Panc1 (cell line): Measurements from ENCODE around the gene ACSBG1.

Experiments used
- POLR2AphosphoS5 ChIP-seq: IDR thresholded peaks from 2 replicates; pipeline ENCODE4 v1.6.1; 2012; ENCODE audit warnings: mild to moderate bottlenecking, low read depth, low read length, moderate library complexity
- SIN3A ChIP-seq: IDR thresholded peaks from 2 replicates; pipeline ENCODE4 v1.6.1; 2012; ENCODE audit warnings: low read depth, mild to moderate bottlenecking, low read length, moderate library complexity, borderline replicate concordance; ENCODE audit not compliant: insufficient read depth
- TCF7L2 ChIP-seq: IDR thresholded peaks from 2 replicates; pipeline ENCODE4 v1.6.1; 2011; ENCODE audit warnings: mild to moderate bottlenecking, low read depth, low read length, inconsistent platforms
- TF ChIP-seq, protein P1 (sequence below): fragments of 450-650 bp; IDR thresholded peaks from 2 replicates; pipeline ENCODE4 v1.5.1; 2017; ENCODE audit warnings: mild to moderate bottlenecking
- TF ChIP-seq, protein P2 (sequence below), 2 experiments: IDR thresholded peaks; 2 replicates each; pipeline ENCODE4 v1.6.1; 2011 to 2012; ENCODE audit warnings: low read depth in 2 of 2, control low read depth in 1 of 2, low read length in 1 of 2, mild to moderate bottlenecking in 1 of 2, moderate library complexity in 1 of 2; ENCODE audit not compliant: insufficient read depth in 1 of 2

DNA sequence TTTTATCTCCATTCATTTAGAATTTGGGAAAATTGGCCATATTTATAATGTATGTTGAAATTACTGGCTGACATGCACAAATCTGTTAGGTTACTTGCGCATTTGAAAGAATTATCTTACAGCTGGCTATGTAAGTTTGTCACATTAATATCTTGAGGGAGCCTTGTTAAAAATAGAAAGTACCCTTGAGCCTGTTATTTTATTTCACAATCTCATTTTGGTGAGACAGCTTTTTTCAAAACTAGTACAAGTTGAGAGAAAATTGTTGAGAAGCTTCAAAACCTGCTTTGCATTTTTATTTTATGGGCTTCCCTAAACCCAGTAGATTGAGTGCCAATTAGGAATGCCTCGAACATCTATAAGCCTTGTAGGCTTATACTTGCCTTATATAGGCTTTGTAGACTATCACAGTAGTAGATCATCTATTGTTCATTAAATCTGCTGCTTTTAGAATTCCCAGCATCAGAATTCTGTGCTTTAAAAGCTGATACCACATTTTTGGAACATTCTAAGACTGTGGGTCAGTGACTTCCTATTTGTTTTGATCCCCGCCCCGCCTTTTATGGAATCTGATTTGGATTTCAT is 78.9 kb downstream of the ACSBG1 start:
- TF ChIP-seq, protein P1, sequence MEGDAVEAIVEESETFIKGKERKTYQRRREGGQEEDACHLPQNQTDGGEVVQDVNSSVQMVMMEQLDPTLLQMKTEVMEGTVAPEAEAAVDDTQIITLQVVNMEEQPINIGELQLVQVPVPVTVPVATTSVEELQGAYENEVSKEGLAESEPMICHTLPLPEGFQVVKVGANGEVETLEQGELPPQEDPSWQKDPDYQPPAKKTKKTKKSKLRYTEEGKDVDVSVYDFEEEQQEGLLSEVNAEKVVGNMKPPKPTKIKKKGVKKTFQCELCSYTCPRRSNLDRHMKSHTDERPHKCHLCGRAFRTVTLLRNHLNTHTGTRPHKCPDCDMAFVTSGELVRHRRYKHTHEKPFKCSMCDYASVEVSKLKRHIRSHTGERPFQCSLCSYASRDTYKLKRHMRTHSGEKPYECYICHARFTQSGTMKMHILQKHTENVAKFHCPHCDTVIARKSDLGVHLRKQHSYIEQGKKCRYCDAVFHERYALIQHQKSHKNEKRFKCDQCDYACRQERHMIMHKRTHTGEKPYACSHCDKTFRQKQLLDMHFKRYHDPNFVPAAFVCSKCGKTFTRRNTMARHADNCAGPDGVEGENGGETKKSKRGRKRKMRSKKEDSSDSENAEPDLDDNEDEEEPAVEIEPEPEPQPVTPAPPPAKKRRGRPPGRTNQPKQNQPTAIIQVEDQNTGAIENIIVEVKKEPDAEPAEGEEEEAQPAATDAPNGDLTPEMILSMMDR, result no peak
- TF ChIP-seq POLR2AphosphoS5, result no peak
- TF ChIP-seq TCF7L2, result no peak
- TF ChIP-seq, protein P2, sequence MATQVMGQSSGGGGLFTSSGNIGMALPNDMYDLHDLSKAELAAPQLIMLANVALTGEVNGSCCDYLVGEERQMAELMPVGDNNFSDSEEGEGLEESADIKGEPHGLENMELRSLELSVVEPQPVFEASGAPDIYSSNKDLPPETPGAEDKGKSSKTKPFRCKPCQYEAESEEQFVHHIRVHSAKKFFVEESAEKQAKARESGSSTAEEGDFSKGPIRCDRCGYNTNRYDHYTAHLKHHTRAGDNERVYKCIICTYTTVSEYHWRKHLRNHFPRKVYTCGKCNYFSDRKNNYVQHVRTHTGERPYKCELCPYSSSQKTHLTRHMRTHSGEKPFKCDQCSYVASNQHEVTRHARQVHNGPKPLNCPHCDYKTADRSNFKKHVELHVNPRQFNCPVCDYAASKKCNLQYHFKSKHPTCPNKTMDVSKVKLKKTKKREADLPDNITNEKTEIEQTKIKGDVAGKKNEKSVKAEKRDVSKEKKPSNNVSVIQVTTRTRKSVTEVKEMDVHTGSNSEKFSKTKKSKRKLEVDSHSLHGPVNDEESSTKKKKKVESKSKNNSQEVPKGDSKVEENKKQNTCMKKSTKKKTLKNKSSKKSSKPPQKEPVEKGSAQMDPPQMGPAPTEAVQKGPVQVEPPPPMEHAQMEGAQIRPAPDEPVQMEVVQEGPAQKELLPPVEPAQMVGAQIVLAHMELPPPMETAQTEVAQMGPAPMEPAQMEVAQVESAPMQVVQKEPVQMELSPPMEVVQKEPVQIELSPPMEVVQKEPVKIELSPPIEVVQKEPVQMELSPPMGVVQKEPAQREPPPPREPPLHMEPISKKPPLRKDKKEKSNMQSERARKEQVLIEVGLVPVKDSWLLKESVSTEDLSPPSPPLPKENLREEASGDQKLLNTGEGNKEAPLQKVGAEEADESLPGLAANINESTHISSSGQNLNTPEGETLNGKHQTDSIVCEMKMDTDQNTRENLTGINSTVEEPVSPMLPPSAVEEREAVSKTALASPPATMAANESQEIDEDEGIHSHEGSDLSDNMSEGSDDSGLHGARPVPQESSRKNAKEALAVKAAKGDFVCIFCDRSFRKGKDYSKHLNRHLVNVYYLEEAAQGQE (IDR thresholded peaks at IDR 0.05; ENCODE audit: insufficient read depth in 1 of 2, low read depth in 2 of 2, low read length in 1 of 2), result no peak
- no peak for TF ChIP-seq SIN3A
